Tibial nerve (tissue), 3 donors: Measurements from ENCODE around the gene TSC22D1.
"Not testable (repeated sequence)": the region's sequence is repeated elsewhere in the genome, so short reads cannot be mapped to it uniquely, and the experiment has no call there.

Source experiments
- CTCF ChIP-seq, 5 experiments: fragments of 200-600 bp in 3 of 5; fragments of 450-650 bp in 2 of 5; sonication (generic) in 3 of 5; IDR thresholded peaks; one replicate each; pipeline ENCODE4 v1.5.1; 2016 to 2019; ENCODE audit warnings: antibody characterized with exemption in 5 of 5, mild to moderate bottlenecking in 3 of 5, moderate library complexity in 2 of 5
- POLR2A ChIP-seq, 2 donors: fragments of 450-650 bp; IDR thresholded peaks; one replicate each; pipeline ENCODE4 v1.6.1; 2017; ENCODE audit warnings: antibody characterized with exemption in 2 of 2, mild to moderate bottlenecking in 2 of 2, moderate library complexity in 2 of 2

- not testable (repeated sequence) for TF ChIP-seq POLR2A, CTCF (IDR thresholded peaks at IDR 0.05)
These were observed 13.3 kb downstream of the TSC22D1 start for GRCh38 chr13:44562853-44563252.
